Activated CD4-positive, CD25-positive, alpha-beta regulatory T cell treated with anti-CD3 and anti-CD28 coated beads, Interleukin-2, amount 50 U/mL, for 16 hours (primary cell): ENCODE data around the gene ABCC3.

Source experiments
- DNase-seq: peaks from one replicate; pipeline ENCODE4 v3.0.0-alpha.2; 2020; ENCODE audit warnings: low read depth, low spot score

Gene ABCC3, protein sequence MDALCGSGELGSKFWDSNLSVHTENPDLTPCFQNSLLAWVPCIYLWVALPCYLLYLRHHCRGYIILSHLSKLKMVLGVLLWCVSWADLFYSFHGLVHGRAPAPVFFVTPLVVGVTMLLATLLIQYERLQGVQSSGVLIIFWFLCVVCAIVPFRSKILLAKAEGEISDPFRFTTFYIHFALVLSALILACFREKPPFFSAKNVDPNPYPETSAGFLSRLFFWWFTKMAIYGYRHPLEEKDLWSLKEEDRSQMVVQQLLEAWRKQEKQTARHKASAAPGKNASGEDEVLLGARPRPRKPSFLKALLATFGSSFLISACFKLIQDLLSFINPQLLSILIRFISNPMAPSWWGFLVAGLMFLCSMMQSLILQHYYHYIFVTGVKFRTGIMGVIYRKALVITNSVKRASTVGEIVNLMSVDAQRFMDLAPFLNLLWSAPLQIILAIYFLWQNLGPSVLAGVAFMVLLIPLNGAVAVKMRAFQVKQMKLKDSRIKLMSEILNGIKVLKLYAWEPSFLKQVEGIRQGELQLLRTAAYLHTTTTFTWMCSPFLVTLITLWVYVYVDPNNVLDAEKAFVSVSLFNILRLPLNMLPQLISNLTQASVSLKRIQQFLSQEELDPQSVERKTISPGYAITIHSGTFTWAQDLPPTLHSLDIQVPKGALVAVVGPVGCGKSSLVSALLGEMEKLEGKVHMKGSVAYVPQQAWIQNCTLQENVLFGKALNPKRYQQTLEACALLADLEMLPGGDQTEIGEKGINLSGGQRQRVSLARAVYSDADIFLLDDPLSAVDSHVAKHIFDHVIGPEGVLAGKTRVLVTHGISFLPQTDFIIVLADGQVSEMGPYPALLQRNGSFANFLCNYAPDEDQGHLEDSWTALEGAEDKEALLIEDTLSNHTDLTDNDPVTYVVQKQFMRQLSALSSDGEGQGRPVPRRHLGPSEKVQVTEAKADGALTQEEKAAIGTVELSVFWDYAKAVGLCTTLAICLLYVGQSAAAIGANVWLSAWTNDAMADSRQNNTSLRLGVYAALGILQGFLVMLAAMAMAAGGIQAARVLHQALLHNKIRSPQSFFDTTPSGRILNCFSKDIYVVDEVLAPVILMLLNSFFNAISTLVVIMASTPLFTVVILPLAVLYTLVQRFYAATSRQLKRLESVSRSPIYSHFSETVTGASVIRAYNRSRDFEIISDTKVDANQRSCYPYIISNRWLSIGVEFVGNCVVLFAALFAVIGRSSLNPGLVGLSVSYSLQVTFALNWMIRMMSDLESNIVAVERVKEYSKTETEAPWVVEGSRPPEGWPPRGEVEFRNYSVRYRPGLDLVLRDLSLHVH (N-terminal part only)

DNA sequence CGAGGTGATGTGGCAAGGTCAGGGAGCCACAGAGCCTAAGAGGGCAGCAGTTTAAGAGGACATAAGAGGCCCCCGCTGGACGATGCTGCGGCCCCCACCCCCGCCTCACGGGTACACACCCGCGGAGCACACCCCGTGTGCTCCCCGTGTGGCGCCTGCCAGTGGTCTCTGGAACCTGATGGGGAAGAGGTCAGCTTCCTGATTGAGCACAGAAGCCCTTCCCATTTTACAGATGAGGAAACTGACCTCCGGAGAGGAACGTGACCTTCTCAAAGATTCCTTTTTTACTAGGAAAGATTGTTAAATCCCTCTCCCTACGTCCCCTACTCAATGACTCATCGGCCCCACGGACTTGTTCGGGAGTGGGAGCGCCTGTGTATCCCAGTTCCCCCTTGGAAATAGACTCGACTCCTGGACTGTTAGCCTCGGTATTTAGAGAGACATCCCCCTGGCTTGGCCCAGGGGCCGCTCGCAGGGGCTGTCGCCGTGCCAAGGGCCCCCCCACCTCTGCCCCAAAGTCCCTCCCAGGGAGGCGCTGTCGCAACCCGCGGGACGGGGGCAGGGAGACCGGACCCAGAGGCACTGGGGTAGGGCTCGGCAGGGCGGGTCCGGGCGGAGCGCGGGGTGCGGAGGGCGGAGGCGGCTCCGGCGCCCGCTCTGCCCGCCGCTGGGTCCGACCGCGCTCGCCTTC, at the start of gene ABCC3:
ABCC3 (plus strand) TSS at position 658 of the 691 bp plus-strand sequence. CDS start 56 bp downstream, outside the sequence.
- DNase-seq = no peak

DNA sequence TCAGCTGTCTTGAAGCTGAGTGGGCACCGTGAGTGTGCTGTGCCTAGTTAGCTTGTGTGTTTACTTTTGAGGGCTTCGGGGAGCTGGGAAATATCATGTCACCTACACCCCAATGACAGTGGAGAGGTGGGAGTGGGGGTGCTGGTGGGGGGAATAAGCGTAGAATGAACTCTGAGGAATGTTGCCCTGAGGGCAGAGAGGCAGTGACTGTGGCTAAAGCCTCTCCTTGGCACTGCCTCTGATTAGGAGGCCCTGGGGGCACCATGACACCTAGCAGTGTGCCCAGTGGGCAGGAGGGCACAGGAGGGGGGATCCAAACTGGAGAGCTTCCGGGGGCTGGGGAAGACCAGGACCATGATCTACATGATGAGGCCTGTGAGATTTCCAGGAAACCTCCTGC, 49.3 kb upstream of the ABCC3 start:
- no peak for DNase-seq

DNA sequence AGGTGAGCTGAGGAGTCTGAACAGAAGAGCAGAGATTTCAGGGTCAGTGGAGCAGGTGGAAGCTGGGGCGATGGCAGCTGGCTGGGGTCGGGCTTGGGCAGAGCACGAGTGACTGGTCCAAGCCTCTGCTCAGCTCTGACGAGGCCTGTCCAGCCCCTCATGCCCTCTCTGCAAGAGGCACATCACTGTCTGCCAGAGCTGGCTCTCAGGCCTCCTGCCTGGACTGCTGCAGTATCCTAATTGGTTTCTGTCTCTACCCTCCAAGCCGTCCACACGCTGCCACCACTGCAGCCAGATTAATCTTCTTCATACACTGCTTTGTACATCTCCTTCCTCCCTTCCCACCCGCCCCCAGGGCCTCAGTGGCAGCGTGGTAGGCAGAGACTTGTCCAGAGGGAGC, 48.8 kb upstream of the ABCC3 start:
- DNase-seq = no peak

DNA sequence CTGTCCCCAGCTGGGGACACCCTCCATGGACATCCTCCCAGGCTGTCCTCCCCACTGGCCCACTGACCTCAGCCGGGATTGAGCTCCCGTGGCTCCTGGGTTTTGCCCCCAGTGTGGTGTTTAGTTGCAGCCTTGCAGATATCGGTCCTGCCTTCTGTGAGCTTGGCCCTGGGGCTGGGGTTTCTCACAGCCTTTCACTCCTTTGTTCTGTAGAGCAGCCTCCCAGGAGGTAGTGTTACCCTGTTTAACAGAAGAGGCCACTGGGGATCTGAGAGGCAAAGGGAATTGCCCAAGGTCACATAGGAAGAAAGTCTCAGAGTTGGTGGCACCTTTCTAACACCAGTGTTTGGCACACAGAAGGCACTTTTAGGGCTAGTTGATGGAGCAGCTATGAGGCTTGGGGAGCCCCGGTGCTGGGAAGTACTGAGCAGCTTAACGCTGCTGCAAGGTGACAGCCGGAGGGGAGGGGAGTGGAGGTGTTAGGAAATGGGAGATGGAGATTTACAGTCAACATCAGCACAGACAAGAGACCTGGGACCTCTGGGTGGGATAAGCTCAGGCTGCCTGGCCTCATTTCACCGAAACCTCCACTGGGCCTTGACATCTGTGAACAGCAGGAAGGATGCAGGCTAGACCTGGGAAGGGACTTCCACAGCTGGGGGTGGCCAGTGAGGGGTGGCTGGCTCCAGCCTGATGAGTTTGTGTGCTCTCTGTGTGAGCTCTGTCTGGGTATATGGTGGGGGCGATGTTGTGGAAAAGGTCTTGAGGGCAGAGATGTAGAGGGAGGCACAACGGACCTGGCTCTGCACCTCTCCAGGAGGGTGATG, 48.0 kb upstream of the ABCC3 start:
- DNase-seq = no peak

DNA sequence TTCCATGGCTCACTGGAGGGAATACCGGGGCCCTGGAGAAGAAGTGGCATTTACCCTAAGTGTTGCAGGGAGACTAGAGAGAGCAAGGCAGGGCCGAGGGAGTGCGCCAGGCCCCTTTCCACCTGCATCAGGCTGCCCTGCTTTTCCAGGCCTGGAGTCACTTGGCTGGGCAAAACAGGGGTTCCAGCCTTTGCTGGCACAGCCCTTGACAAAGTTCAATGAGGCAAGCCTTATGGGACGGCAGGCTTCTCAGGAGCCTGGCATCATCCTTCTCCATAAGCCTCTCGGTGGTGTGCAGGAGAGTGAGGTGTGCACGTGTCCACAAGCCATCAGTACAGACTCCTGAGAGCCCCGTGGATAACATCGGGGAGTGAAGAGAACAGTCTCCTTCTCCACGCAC, 47.1 kb upstream of the ABCC3 start:
- no peak for DNase-seq

DNA sequence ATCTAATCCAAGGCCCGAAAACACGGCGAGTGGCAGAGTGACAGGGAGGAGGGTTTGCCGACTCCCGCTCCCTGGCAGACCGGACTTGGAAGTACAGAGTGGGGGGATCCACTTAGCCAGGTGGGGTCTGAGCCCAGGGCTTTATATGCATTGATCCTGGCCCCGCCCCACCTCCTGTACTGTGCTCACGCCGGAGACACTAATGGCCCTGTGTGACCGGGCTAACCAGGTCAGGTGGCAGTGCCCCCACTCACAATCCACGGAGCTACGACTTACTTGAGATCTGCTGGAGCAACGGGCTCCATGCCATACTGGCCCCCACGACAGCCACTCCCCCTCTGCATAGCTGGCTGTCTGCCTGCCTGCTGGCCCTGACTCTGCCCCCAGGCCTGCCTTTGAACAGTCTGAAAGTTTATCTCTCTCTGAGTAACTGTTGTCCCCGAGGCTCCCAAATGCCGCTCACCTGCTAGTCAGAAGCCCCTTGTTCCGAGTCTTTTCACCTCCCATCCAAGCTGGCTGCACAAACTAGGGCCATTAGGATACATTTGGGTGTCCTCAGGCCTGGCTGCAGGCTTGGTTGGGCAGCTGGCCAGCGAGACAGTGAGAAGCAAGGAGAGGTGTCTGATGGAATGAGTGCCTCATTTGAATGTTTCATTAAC, 46.2 kb upstream of the ABCC3 start:
- DNase-seq = no peak

DNA sequence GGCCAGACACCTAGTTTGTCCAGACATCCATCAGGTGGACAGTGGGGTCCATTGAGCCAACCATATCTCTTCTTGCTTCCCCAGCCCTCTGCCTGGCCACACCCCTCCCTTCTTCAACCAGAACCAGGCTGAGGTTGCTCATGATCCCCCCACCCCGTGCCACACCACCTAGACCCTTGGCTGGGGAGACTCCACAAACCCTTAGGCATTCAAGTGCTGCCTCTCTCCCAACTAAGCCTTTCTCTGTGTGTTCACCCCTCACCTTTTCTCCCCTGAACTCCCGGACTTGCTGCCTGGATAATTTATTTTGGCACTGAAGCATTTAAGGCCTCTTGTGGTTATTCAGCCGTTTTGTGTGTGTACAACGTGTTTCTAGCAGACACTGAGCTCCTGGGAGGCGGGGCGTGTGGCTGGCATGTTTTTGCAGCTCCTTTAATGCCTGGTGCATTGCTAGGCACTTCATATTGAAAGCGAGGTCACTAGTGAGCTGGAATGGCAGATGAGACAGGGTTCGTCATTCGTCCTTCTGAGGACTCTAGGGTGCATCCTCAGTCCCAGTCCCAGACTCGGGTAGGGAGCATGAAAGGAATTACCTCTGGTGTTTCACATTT, 45.5 kb upstream of the ABCC3 start:
- DNase-seq = no peak

DNA sequence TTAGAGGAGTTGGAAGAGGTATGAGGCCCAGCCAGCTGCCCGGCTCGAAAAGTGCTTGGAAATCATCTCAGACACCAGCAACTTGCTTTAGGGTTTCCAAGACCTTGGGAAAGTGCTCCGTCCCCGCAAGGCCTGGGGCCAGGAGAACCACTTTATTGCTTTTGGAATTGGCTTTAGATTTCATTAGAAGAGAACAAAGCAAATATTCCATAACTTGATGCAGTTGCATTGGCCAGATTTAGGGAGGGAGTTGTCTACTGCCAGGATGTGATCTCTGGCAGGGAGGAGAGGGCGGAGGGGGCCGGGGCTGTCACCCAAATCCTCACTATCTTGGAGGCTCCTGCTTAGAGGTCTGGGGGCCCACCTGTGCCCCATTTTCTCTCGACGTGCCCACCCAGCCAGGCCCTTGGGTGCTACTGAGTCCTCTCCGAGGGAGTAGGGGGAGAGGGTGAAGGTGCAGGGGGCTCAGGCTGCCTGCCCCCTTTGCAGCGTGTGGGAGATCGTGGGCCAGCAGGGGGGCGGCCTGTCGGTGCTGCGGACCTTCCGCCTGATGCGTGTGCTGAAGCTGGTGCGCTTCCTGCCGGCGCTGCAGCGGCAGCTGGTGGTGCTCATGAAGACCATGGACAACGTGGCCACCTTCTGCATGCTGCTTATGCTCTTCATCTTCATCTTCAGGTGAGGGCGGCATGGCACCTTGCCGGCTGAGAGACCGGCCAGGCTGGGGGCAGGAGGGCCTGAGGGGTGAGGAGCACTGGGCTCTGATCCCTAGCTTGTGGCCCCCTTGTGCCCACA, 43.5 kb upstream of the ABCC3 start:
- DNase-seq = no peak

DNA sequence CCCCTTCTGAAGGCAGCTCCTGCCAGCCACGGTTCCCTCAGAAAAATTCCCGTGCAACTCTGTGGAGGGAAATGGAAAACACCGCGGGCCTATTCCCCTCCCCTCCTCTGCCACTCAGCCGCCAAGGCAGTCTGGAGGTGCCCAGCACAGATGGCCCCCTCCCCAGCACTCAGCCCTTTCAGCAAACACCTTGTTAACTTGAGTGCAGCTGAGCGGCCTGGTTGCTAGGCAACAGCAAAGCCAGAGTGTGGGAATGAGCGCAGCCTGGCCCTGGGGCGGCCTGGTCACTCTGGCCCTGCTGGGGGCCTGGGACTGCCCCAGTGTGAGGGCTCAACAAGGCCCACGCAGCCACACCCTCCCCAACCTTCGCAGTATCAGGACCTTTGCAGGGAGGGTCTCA, 41.4 kb upstream of the ABCC3 start:
- DNase-seq = no peak

DNA sequence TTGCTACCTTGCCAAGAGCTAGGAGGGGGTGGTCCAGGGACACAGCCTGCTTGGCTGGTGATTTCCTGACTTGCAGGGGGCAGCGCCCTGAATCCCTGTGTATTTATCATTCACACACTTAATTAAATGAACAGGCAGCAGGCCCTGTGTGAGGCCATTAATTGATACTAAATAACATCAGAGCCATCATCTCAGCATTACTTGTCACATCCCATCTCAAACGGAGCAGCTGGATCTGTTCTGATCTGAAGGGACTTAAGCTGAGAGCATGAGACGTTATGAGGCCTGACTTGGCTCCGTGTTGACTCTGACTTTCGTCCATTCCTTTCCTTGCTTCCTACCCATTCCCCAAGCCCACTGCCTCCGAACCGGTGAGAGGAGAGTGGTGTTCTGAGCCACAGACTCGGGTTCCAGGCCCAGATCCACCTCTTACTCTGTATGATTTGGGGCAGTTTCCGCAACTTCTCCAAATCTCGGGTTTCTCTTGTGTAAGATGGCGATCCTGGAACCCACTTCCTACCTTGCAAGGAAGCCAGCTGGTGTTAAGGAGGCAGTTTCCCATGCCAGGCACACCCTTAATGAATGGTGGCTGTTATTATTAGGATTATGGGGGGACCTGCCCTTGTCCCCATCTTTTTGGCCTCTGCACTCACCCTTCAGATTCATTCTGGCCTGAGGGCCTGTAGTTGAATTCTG, 40.4 kb upstream of the ABCC3 start:
- DNase-seq = no peak

DNA sequence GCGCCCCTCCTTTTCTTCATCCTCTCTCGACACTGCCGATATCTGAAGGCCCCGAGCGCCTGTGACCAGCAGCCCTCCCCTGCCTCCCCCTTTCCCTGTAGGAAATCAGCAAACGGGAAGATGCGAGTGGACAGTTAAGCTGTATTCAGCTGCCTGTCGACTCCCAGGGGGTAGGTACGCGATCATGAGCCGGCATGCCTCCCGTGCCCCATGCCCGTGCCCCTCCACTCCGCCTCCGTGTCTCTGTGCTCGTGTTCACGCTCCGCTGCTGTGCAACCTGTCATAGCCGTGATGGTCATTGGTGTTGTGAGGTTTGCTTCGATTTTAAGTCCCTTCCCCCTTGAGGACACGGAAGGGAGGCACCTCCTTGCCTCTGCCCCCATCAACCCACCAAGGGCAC, 39.8 kb upstream of the ABCC3 start:
- no peak for DNase-seq

DNA sequence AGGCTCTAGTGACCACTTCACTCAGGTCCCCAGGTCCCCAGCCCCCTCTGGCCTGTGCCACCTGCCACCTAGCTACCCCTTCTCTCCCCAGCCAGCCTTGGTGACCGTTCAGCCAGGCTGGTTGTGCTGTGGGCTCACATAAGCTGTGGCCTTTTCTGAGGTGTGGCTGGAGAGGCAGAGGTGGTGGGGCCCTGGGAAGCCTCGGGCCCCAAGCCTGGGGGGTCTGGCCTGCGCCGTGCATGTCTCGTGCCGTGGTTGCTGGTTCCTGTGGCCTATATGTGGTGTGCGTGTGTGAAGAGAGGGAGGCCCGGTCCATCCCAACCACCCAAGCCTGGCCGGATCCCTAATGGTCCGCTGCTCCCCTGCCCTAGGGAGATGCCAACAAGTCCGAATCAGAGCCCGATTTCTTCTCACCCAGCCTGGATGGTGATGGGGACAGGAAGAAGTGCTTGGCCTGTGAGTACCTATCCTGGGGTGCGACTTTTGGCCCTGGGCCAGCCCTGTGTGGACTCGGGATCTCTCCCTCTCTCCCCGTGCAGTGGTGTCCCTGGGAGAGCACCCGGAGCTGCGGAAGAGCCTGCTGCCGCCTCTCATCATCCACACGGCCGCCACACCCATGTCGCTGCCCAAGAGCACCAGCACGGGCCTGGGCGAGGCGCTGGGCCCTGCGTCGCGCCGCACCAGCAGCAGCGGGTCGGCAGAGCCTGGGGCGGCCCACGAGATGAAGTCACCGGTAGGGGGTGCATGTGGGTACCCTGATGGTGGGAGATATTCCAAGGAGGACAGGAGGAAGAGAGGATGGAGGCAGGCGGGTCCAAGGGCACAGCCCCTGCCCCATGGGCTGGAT, 38.3 kb upstream of the ABCC3 start:
- DNase-seq = no peak

DNA sequence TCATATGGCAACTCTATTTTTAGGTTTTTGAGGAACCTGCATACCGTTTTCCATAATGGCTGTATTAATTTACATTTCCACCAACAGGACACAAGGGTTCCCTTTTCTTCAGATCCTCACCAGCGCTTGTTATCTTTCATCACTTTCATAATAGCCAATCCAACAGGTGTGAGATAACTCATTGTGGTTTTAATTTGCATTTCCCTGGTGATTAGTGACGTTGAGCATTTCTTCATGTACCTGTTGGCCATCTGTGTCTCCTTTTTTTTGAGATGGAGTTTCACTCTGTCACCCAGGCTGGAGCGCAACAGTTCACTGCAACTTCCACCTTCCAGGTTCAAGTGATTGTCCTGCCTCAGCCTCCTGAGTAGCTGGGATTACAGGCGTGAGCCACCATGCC, 36.2 kb upstream of the ABCC3 start:
- DNase-seq = no peak

DNA sequence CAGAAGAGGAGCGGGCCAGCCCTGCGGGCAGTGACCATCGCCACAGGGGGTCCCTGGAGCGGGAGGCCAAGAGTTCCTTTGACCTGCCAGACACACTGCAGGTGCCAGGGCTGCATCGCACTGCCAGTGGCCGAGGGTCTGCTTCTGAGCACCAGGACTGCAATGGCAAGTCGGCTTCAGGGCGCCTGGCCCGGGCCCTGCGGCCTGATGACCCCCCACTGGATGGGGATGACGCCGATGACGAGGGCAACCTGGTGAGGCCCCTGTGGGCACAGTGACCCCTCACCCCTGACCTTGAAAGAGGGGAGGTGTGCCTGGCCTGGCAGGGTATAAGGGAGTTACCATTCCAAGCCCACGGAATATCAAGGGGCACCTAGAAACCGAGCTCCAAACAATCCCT, 35.1 kb upstream of the ABCC3 start:
- DNase-seq = no peak

DNA sequence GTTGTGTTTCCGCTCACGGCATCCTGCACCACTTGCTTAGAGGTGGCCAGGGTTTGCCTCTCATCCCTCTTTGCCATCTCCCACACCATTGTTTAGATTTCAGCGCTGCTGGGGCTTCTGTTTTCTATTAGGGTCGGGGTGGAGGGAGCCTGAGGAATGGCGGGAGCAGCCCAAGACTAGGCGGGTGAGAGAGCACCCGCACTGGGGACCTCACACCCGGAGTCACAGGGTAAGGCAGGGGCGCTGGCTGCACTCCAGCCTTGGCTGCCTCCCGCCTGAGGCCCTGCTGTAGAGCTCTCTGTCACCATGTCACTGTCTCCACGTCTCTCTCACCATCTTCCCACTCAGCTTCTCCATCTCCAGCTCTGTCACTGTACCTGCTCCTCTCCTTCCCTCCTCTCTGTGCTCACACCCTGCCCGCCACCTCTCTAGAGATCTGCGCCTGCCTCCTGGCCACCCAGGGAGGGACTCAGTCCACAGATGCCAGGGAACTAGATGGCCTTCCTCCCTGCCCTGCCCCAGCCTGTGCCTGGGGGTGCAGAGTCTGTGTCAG, 32.8 kb upstream of the ABCC3 start:
- DNase-seq = no peak

DNA sequence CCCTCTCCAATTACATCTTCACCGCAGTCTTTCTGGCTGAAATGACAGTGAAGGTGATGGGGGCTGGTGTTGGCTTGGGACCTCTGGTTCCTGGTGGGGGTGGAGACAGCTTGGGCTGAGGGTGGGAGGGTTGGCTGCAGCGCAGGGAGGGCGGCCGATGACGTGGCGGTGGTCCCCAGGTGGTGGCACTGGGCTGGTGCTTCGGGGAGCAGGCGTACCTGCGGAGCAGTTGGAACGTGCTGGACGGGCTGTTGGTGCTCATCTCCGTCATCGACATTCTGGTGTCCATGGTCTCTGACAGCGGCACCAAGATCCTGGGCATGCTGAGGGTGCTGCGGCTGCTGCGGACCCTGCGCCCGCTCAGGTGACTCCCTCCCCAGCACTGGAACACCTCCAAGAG, 31.8 kb upstream of the ABCC3 start:
- no peak for DNase-seq

DNA sequence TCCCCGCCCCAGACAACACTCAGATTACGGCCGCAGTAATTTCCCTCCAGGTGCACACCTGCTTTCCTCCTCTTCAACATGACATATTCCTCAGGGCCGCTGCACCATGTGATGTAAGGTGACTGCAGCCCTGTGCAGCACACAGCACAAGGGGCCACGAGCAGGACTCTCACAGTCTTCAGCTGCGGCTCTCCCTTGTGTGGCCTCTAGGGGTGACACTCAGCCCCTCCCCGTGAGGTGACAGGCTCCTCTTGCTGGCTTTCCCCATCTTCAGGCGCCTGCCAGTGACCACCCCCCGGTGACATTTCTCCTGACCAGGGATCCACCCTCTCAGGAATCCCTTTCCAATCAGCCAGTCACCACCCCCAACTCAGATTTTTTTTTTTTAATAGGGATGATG, 31.3 kb upstream of the ABCC3 start:
- DNase-seq = no peak
